GM19099 (cell line): ENCODE data around the gene CWC25.

Experiments used
- POLR2A ChIP-seq: IDR thresholded peaks from 3 replicates; pipeline ENCODE4 v1.6.1; 2011; ENCODE audit warnings: low read depth; ENCODE audit not compliant: insufficient read length; ENCODE audit errors: extremely low read depth

The CWC25 gene

DNA sequence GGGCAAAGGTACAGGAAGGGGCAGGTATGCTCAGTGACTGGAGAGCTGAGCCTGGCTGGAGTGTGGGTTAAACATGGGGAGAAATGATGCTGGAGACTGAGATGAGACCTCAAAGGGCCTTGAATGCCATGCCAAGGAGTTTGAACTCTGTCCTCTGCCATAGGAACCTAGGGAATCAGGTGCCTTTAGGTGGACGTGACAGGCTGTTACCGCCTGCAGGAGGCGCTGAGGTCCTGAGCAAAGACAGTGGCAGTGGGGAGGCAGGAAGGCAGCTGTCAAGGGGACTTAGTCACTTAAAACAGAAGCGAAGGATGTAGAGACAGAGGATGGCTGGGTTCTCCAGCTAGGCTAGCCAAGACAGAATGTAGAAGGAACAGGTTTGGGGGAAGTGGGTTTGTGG lies 63.5 kb downstream of the CWC25 start:
- TF ChIP-seq POLR2A, result no peak

DNA sequence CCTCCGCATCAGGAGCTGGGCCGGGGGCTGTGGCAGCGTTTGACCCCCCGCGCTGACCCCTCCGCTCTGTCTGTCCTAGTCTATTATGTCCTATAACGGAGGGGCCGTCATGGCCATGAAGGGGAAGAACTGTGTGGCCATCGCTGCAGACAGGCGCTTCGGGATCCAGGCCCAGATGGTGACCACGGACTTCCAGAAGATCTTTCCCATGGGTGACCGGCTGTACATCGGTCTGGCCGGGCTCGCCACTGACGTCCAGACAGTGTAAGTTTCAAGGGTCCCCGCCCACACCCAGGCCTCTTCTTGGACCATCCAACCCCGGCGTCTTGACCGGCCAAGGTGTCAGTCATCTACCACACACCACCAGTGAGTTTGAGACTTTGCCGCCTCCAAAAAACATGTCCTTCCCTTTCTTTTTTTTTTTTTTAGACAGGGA lies 72.0 kb downstream of the CWC25 start:
- TF ChIP-seq POLR2A, result no peak

DNA sequence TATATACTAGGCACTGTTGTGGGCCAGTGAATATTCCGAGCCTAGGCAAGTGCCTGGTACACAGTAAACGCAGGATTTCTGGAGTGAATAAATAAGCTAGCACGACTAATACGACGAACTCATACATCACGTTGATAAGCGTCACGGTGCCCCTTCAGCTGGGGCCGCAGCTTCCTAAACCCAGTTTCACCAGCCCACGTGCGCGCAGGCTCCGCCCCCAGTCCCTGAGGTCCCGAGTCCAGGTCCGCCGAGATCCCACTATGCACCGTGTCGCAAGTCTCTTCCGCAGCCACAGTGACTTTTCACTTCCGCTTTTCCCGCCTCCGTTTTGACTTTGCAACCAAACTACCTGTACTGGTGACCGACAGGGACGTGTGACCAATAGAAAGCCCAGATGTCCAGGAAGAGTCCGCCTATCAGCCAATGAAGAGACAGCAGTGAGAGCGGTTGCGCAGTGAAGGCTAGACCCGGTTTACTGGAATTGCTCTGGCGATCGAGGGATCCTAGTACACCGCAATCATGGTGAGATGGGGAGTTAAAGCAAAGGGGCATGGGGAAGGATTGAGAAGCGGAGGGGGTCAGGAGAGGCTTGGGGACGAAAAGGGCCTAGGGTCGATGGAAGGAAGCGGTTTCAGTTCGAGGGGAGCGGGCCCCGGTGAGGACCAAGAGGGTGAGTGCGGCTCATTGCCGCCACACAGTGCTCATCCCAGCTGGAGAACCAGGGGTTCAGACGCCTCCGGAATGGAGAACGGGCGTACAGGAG lies 72.6 kb downstream of the CWC25 start, which contains the start of gene PSMB3:
Gene PSMB3 (plus strand): TSS at position 434 of the 763 bp plus-strand sequence. CDS start 86 bp downstream, at position 520.
- TF ChIP-seq POLR2A, result peak; percentile 75

DNA sequence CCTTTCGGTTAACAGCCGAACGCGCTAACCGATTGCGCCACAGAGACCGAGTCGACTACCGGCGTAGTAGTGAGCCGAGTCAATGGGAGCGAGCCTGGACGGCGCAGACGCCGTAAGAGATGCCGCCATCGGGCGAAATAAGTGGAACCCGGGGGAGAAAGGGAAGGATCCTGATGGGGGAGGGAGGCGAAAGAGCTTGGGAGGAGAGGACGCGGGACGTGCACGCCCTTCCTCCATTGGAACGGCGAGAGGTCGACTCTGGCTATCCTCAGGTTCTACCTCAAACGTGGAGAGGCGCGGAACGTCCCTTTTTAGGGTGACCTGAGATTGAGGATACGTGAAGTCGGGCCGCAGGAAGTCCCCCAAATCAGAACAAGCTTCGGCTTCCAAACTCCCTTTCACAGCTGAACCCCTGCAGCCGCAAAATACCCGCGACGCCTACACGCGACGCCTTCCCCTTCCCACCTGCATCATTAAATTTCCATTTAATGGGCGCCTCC lies 73.3 kb downstream of the CWC25 start:
- TF ChIP-seq POLR2A, result no peak

DNA sequence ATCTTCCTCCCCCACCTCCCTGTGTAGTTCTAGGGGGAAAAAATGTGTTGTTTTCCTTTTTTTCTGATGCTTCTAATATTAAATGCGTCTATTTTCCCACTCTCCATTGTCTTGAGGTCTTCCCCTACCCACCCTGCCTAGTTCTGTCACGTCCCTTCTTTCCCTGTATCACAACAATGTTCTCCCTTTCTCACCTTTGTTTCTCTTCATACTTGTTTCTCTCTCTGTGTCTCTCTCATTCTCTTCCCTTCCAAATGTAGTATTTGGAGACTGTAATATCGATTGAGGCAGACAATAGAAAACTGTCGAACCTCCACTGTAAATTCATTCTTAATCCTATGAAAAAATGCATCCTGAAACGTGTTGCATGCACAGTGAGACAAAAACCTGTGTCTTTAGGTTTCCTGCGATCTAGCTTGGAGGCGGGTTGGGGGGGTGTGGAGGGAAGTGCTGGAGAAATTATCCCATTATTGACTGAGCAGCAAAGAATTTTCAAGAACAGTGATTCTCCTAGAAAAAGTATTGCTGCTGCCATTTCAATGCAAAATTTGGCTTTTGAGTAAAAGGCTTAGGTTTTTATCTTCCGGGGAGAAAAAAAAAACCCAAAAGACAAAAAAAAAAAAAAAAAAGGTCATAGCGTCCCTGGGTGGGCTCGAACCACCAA lies 73.8 kb downstream of the CWC25 start:
- TF ChIP-seq POLR2A, result no peak
